SKM-1 treated with dmso at 0.1 percent for 144 hours (cell line): ENCODE data around the gene IL10RA.
"Not testable (repeated sequence)": the region's sequence is repeated elsewhere in the genome, so short reads cannot be mapped to it uniquely, and the experiment has no call there.

ENCODE experiments used
- DNase-seq: peaks from one replicate; lab custom pipeline; 2025; ENCODE audit not compliant: unreplicated experiment; lab: John Stamatoyannopoulos, UW

IL10RA gene

GRCh38 chr11:117961896-117962295 lies 24.3 kb upstream of the IL10RA start:
- no peak for DNase-seq

GRCh38 chr11:117962826-117963225 lies 23.4 kb upstream of the IL10RA start:
- no peak for DNase-seq

GRCh38 chr11:117966908-117967307 lies 19.3 kb upstream of the IL10RA start:
- DNase-seq = no peak

- DNase-seq = no peak
Measured at GRCh38 chr11:117969160-117969991, 16.8 kb upstream of the IL10RA start.

GRCh38 chr11:117970400-117971024 lies 15.7 kb upstream of the IL10RA start:
- DNase-seq = peak; percentile 87

GRCh38 chr11:117972044-117972443 lies 14.2 kb upstream of the IL10RA start:
- DNase-seq = no peak

GRCh38 chr11:117972629-117973502 lies 13.3 kb upstream of the IL10RA start:
- no peak for DNase-seq

GRCh38 chr11:117973503-117973860 lies 12.7 kb upstream of the IL10RA start:
- peak; percentile 91 for DNase-seq

- no peak for DNase-seq
Measured at GRCh38 chr11:117976445-117976844, 9.7 kb upstream of the IL10RA start.

GRCh38 chr11:117977029-117977428 lies 9.2 kb upstream of the IL10RA start:
- DNase-seq = no peak

- not testable (repeated sequence) for DNase-seq
Measured at GRCh38 chr11:117977612-117978264, 8.5 kb upstream of the IL10RA start.

- not testable (repeated sequence) for DNase-seq
Measured at GRCh38 chr11:117978291-117978910, 7.8 kb upstream of the IL10RA start.

GRCh38 chr11:117978991-117979390 lies 7.2 kb upstream of the IL10RA start:
- no peak for DNase-seq

GRCh38 chr11:117979481-117980211 lies 6.5 kb upstream of the IL10RA start:
- peak; percentile 7 for DNase-seq

- DNase-seq = no peak
Measured at GRCh38 chr11:117980280-117980679, 5.9 kb upstream of the IL10RA start.

- peak; percentile 13 for DNase-seq
Measured at GRCh38 chr11:117980720-117981119, 5.5 kb upstream of the IL10RA start.

- no peak for DNase-seq
Measured at GRCh38 chr11:117983163-117983475, 3.1 kb upstream of the IL10RA start.

GRCh38 chr11:117984476-117984875 lies 1.7 kb upstream of the IL10RA start:
- DNase-seq = no peak

GRCh38 chr11:117986981-117987574 lies 884 bp downstream of the IL10RA start:
- peak; percentile 28 for DNase-seq
